Adipocyte (in vitro differentiated cells): ENCODE measurements around the gene CPB1.

Source experiments
- DNase-seq: peaks from one replicate; pipeline ENCODE4 v3.0.0-alpha.2; 2015; ENCODE audit warnings: low read depth
- H3K27me3 ChIP-seq: replicated peaks from 2 replicates; pipeline ENCODE4 v1.7.0; 2013; ENCODE audit warnings: mild to moderate bottlenecking, low read length, moderate library complexity; ENCODE audit not compliant: control insufficient read depth, insufficient read depth
- H3K36me3 ChIP-seq: 2 replicates; pipeline ENCODE4 v1.7.0; 2013; ENCODE audit warnings: low read length, mild to moderate bottlenecking, moderate library complexity; ENCODE audit not compliant: control insufficient read depth, insufficient read depth, severe bottlenecking
- H3K4me1 ChIP-seq: 2 replicates; pipeline ENCODE4 v1.7.0; 2013; ENCODE audit warnings: mild to moderate bottlenecking, low read length, moderate library complexity; ENCODE audit not compliant: control insufficient read depth, insufficient read depth
- H3K4me3 ChIP-seq: 2 replicates; pipeline ENCODE4 v1.7.0; 2013; ENCODE audit warnings: mild to moderate bottlenecking, low read length, moderate library complexity
- H3K9ac ChIP-seq: 2 replicates; pipeline ENCODE4 v1.7.0; 2013; ENCODE audit warnings: mild to moderate bottlenecking, low read length, moderate library complexity
- H3K9me3 ChIP-seq: 2 replicates; pipeline ENCODE4 v1.7.0; 2013; ENCODE audit warnings: mild to moderate bottlenecking, low read length, moderate library complexity; ENCODE audit not compliant: control insufficient read depth

Gene CPB1

DNA sequence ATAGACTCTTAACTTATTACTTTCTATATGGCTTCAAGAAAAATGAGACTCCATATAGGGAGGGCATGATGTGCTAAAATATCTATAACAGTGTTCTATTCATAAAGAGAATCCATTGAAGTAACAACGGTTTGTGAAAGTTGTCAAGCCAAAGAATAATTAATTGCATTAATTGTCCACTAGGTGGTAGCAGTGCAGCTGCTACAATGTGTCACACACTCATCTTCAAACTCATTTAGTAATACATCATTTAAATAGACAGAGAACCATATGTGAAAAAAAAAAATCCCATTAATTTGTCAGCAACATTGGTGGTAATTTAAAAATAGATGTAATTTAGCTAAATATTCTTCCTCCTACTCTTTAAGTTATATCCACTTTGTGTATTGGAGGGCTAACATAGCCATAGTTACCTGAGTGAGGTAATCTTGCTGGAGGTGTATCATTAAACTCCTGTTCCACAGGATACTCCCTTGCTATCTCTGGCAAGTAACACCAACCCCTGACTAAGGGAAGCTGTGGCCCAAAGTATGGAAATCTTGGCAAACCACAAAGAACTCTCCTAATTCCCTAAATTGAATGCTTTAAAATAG is 33.8 kb downstream of the CPB1 start:
- no peaks in the 10 kb centered on the region for H3K27me3 ChIP-seq

DNA sequence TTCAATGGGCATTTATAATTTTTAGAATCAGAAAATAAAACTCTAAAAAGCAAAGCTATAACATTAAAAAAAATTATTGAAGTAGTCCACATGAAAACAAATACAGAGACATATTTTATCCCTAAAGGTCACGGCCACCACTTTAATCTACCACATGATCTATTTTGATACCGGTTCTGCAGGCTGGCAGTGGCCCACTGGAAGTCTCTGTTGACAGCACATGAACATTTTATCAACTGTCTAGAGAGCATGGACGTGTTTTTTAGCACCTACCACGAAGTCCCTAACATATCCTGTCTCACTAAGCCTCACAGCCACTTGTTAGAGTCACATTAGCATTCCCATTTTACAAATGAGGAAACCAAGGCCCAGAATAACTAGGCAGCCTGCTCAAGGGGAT is 35.7 kb downstream of the CPB1 start:
- Histone ChIP-seq H3K9ac (no peak overlapping the region), H3K27me3 (no peaks in the 10 kb centered on the region), H3K4me3 (no peak overlapping the region), H3K4me1 (no peaks in the 10 kb centered on the region), H3K9me3 (no peaks in the 10 kb centered on the region), H3K36me3 (no peaks in the 10 kb centered on the region)
- no peak for DNase-seq

More for the DNA sequence above, 33.8 kb downstream of the CPB1 start:
- Histone ChIP-seq H3K9me3 (no peaks in the 10 kb centered on the region), H3K9ac (no peak overlapping the region), H3K4me1 (peaks cover 12% of the 10 kb centered on the region), H3K4me3 (no peak overlapping the region), H3K36me3 (no peaks in the 10 kb centered on the region)
- DNase-seq = peak; percentile 75

DNA sequence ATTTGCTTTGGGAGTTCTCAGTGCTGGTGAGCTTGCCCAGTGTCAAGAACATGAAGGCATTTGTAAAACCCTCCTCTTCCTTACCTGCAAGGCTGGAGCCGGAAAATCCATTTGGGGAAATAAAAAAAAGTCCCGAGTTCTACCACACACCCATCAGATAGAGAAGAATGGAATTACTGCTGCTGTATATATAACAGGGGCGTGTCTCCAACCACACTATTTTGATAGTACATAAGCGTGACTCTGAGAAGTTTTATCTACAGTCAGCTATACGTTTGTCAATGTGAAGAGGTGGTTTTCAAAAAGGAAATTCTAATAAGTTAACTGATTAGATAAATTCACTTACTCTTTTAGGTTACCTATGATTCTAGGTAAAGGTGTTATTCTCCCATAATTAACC is 36.2 kb downstream of the CPB1 start:
- Histone ChIP-seq H3K27me3 (no peaks in the 10 kb centered on the region), H3K9me3 (no peaks in the 10 kb centered on the region), H3K4me3 (no peak overlapping the region), H3K36me3 (no peaks in the 10 kb centered on the region), H3K4me1 (no peaks in the 10 kb centered on the region), H3K9ac (no peak overlapping the region)
- DNase-seq = no peak

DNA sequence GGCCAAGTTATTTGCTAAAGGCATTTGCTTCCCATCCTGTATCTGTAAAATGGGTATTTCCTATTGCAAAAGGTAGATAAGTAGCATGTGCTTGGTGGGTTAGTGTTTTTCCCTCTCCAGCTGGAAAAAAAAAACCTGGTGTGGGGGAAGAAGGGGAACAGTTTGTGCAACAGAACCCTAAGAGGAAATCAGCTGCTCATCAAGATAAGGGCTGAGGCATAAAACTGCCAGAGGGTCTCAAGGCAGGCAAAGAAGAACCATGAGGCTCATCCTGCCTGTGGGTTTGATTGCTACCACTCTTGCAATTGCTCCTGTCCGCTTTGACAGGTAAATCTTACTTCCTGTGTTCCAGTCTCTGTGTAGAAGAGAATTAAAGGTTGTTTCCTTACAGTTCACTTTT is 37.4 kb downstream of the CPB1 start, which contains the start of gene CPA3:
TSS of gene CPA3 (plus strand) at position 248 of the 400 bp plus-strand sequence. CDS start at position 260, 12 bp downstream.
- H3K9ac ChIP-seq = no peak within 1 kb of the TSS
- no peaks in the 10 kb centered on the region for H3K36me3 ChIP-seq
- H3K27me3 ChIP-seq = no peaks in the 10 kb centered on the region
- no peak within 1 kb of the TSS for H3K4me3 ChIP-seq
- no peak for DNase-seq
- no peaks in the 10 kb centered on the region for H3K4me1 ChIP-seq
- H3K9me3 ChIP-seq = no peaks in the 10 kb centered on the region

DNA sequence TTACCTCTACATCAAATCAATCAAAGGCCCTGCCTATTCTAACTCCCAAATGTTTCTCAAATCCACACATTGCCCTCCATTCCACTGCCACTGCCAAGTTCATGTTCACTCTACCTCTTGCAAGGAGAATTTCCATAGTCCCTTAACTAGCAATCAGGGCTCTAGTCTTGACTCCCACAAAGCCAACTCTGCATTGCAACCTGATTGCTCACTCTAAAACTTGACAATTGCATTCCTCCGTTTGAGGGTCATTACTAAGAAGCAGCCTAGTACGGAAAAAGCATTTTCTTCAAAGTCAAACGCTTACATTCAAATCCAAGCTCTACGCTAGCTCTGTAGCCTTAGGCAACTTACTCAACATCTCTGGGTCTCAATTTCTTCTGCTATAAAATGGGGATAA is 38.6 kb downstream of the CPB1 start:
- H3K36me3 ChIP-seq = no peaks in the 10 kb centered on the region
- H3K4me1 ChIP-seq = no peaks in the 10 kb centered on the region
- no peak overlapping the region for H3K9ac ChIP-seq
- no peak overlapping the region for H3K4me3 ChIP-seq
- peak; percentile 65 for DNase-seq
- no peaks in the 10 kb centered on the region for H3K9me3 ChIP-seq
- H3K27me3 ChIP-seq = no peaks in the 10 kb centered on the region

DNA sequence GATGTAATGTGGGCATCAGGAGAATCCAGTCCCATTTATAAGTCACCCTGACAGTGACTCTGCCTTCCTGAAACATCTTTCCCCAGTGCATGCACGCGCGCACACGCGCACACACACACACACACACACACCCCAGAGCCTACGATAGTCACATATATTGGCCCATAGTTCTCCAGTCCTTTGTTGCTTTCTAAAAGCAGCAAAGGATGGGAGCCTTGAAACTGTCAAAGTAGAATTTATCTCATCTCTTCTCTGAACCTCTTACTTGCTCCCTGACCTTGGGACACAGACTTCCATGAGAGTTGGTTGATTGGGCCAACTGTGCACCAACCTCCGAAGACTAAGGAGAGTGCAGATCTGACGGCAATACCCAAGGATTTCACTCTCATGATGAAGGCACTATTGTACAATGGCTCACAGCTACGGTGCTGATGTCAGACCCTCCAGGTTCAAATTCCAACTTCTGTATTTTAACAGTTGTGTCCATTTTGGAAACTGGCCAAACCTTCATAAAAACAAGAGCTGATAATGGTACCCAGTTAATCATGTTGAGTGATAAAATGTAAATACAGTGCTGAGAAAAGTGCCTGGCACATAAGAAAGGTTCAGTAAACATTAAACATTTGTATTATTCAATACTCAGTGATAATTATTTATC is 45.8 kb downstream of the CPB1 start:
- H3K27me3 ChIP-seq = no peaks in the 10 kb centered on the region
- no peak for DNase-seq
- no peak overlapping the region for H3K4me3 ChIP-seq
- H3K4me1 ChIP-seq = no peaks in the 10 kb centered on the region
- no peaks in the 10 kb centered on the region for H3K36me3 ChIP-seq
- no peaks in the 10 kb centered on the region for H3K9me3 ChIP-seq
- H3K9ac ChIP-seq = no peak overlapping the region

DNA sequence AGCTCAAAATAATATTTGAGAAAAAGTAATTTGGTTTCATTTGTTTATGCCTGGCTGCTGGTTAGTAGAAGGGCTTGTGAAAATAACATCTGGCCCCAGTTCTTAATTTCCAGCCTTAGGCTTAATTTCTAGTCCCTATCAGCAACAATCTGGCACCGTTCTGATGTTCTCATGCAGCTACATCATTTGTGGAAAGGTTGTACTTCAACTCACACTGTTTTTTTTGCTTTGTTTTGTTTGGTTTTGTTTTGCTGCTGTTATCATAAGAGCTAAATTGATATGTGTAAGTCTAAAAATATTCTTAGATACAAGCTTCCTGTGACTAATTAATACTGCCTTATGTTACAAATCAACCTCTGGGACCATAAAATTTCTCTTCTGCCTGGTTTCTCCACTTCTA is 46.4 kb downstream of the CPB1 start:
- H3K36me3 ChIP-seq = no peaks in the 10 kb centered on the region
- H3K4me1 ChIP-seq = no peaks in the 10 kb centered on the region
- H3K27me3 ChIP-seq = no peaks in the 10 kb centered on the region
- no peak for DNase-seq
- H3K9me3 ChIP-seq = no peaks in the 10 kb centered on the region
- no peak overlapping the region for H3K4me3 ChIP-seq
- no peak overlapping the region for H3K9ac ChIP-seq

DNA sequence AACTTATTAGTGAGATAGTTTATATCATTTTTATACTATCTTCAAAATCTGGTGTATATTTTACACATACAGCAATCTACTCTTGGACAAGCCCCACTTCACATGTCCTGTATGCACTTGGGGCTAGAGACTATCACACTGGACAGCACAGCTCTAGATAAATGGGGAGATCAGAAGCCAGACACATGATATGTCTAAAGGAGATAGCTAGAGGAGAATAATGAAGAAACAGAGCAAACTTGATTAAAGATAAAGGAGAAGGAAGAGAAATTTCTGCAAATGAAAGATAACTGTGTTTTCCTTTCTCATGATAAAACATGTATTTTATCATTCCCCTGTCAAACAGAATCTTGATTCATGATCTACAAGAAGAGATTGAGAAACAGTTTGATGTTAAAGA is 50.5 kb downstream of the CPB1 start:
- Histone ChIP-seq H3K4me3 (no peak overlapping the region), H3K36me3 (no peaks in the 10 kb centered on the region), H3K9me3 (no peaks in the 10 kb centered on the region), H3K4me1 (no peaks in the 10 kb centered on the region), H3K9ac (no peak overlapping the region), H3K27me3 (no peaks in the 10 kb centered on the region)
- DNase-seq = no peak

DNA sequence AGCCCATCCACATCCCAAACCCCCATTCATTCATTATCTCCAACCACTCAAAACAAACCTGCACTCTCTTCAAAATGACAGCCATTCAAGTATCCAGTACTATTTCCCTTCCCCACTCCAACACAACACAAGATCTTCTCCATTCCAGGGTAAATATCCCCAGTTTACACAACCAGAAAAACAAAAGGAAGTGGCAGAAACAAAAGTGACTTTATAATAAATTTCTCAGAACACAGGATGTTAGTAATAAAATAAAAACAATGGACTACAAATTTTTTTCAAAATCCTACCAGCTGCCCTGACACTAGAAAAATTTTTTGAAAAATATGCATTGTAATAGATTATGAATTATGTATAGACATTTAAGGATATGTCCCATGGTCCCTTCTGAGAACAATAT is 51.6 kb downstream of the CPB1 start:
- Histone ChIP-seq H3K27me3 (no peaks in the 10 kb centered on the region), H3K9ac (no peak overlapping the region), H3K4me1 (no peaks in the 10 kb centered on the region), H3K9me3 (no peaks in the 10 kb centered on the region), H3K4me3 (no peak overlapping the region), H3K36me3 (no peaks in the 10 kb centered on the region)
- DNase-seq = no peak

DNA sequence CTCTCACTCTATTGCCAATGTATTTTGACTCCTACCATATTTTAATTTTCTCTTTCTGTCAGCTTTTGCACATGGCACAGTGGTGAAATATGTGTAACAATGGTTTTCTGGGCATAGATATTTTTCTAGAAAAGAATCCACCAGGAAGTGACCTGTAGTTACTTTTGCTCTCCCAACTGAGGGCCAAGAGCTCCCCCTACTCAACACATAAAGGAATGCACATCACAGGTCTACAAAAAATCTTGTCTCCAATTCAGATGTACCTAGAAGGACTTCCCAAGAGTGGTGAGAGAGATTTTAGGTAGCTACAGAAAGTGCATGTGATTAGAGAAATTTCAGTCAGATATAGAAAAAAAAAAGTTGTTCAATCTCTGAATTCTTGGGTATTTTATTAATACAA is 53.1 kb downstream of the CPB1 start:
- H3K4me1 ChIP-seq = no peaks in the 10 kb centered on the region
- no peaks in the 10 kb centered on the region for H3K36me3 ChIP-seq
- H3K9ac ChIP-seq = no peak overlapping the region
- no peaks in the 10 kb centered on the region for H3K9me3 ChIP-seq
- no peak overlapping the region for H3K4me3 ChIP-seq
- no peak for DNase-seq
- H3K27me3 ChIP-seq = no peaks in the 10 kb centered on the region

DNA sequence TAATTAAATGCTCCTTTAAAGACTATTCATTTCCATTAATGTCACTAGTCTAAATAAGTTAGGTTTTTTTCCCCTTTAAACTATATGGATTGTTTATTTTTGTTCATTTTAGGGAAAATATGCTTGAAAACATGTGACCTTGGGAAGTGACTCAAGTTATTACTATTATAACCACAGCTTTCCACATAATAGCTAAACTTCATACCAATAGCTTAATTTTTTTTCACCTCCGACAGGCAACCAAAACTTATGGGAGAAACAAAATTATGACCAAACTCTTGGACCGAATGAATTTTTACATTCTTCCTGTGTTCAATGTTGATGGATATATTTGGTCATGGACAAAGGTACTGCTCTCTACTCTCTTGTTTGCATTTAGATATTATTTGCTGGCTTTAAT is 53.7 kb downstream of the CPB1 start:
- no peak for DNase-seq
- H3K36me3 ChIP-seq = no peaks in the 10 kb centered on the region
- no peaks in the 10 kb centered on the region for H3K27me3 ChIP-seq
- H3K9ac ChIP-seq = no peak overlapping the region
- H3K4me3 ChIP-seq = no peak overlapping the region
- no peaks in the 10 kb centered on the region for H3K4me1 ChIP-seq
- H3K9me3 ChIP-seq = no peaks in the 10 kb centered on the region

DNA sequence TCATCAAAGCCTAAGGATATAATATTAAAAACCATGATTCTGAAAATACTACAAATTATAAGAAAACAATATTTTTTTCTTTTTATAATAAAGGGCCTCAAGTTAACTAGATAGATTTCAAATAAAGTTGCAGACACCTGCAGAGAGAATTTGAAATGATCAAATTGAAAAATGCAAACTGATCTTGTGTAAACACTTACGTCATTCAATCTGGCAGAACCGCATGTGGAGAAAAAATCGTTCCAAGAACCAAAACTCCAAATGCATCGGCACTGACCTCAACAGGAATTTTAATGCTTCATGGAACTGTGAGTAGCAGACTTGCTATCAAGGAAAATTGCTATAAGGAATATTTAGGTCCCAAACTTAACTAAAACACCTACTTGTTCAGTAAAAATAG is 54.7 kb downstream of the CPB1 start:
- Histone ChIP-seq H3K9ac (no peak overlapping the region), H3K9me3 (no peaks in the 10 kb centered on the region), H3K27me3 (no peaks in the 10 kb centered on the region), H3K4me1 (no peaks in the 10 kb centered on the region), H3K4me3 (no peak overlapping the region), H3K36me3 (no peaks in the 10 kb centered on the region)
- DNase-seq = peak; percentile 65
